Measurements from ENCODE around the gene MMP27. TPM values are rescaled to one million over a fixed set of nuclear protein-coding genes. Genes with fewer than 3 reads are reported as not detected.

The MMP27 gene
- total RNA-seq, 4 donors from 2014 or later: 0.22 to 0.67 TPM; not detected in 2

DNA sequence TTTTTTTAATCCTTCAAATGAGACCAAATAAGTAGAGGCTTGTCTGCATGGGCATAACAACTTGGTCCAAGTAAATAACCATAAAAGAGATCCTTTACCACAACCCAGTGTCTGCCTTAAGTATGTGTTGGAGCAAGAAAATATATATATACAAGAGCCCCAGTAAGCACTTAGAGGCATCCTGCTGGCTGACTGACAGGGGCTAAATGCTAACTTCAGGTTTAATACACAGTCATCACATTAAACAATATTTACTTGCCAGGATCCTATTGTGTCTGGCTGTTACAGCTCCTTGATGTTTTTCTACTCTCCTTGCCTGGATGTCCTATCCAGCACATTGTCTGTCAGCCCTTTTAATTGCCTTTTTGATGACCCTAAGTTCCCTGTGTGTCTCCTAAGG, 43.0 kb downstream of the MMP27 start:
- no peaks in the 10 kb centered on the region for H3K9me3 ChIP-seq
- intact Hi-C loops (cut with DNase I): loop anchor here (10.0 kb wide), 1 partner anchor 318 kb away; the partner anchor contains the start of gene BIRC2
- no peak for TF ChIP-seq POLR2A (IDR thresholded peaks at IDR 0.05)
- TF ChIP-seq, protein P1, sequence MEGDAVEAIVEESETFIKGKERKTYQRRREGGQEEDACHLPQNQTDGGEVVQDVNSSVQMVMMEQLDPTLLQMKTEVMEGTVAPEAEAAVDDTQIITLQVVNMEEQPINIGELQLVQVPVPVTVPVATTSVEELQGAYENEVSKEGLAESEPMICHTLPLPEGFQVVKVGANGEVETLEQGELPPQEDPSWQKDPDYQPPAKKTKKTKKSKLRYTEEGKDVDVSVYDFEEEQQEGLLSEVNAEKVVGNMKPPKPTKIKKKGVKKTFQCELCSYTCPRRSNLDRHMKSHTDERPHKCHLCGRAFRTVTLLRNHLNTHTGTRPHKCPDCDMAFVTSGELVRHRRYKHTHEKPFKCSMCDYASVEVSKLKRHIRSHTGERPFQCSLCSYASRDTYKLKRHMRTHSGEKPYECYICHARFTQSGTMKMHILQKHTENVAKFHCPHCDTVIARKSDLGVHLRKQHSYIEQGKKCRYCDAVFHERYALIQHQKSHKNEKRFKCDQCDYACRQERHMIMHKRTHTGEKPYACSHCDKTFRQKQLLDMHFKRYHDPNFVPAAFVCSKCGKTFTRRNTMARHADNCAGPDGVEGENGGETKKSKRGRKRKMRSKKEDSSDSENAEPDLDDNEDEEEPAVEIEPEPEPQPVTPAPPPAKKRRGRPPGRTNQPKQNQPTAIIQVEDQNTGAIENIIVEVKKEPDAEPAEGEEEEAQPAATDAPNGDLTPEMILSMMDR (IDR thresholded peaks at IDR 0.05): no peak
- no peak overlapping the region for H3K27ac ChIP-seq
- no peaks in the 10 kb centered on the region for H3K4me1 ChIP-seq
- no peaks in the 10 kb centered on the region for H3K27me3 ChIP-seq
- no peak for DNase-seq
- H3K4me3 ChIP-seq (replicated peaks in 1 of 3): no peak overlapping the region
- no peaks in the 10 kb centered on the region for H3K36me3 ChIP-seq

DNA sequence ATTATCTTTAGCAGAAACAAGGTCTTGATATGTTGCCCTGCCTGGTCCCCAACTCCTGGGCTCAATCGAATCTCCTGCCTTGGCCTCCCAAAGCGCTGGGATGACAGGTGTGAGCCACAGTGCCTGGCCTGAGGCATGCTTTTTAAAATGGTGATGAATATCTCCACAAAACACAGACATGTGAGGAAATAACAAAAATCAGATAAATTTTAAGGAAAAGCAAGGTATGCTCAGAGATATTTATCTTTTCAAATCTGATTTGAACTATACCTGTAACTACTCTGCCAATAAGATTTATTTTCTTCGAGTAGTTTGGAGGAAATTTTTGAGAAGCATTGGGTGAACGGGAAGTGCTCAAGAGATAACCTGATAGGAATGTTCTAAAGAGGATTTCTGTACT, 44.5 kb downstream of the MMP27 start:
- no peaks in the 10 kb centered on the region for H3K36me3 ChIP-seq
- intact Hi-C loops (cut with DNase I): loop anchor here (10.0 kb wide), 1 partner anchor 316 kb away; the partner anchor contains the start of gene BIRC2
- no peak for DNase-seq

DNA sequence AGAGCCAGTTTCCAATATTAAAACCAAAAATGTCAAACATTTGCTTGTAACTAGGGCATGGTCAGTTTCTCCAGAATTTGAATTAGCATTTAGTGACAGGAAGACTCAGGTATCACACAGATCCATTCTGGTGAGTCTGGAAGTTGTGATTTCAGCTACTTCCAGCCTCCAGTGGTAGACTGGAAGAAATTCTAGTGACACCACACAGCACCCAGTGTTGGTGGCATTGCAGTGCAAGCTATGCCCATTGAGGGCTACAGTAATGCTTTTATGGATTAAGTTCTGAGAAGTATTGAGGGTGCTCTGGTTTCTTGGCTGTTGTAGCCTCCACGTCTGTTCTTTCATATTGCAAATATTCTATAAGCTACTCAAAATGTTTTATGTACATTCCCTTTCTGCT, 49.0 kb downstream of the MMP27 start:
- H3K27ac ChIP-seq: no peak overlapping the region
- no peaks in the 10 kb centered on the region for H3K27me3 ChIP-seq
- H3K4me3 ChIP-seq (replicated peaks in 1 of 3): no peak overlapping the region
- no peaks in the 10 kb centered on the region for H3K9me3 ChIP-seq
- TF ChIP-seq, protein P1 (IDR thresholded peaks at IDR 0.05): no peak
- no peak for TF ChIP-seq POLR2A (IDR thresholded peaks at IDR 0.05)
- intact Hi-C loops (cut with DNase I): no loop called here
- no peaks in the 10 kb centered on the region for H3K4me1 ChIP-seq
- no peaks in the 10 kb centered on the region for H3K36me3 ChIP-seq
- WGBS, 2 donors: 87 to 89% methylated on average over 1 of the region's 1 CpG
- no peak for DNase-seq

More for the DNA sequence above, 44.5 kb downstream of the MMP27 start:
- no peak for TF ChIP-seq POLR2A (IDR thresholded peaks at IDR 0.05)
- TF ChIP-seq, protein P1 (IDR thresholded peaks at IDR 0.05): no peak
- Histone ChIP-seq H3K4me3 (replicated peaks in 1 of 3) (no peak overlapping the region), H3K27ac (no peak overlapping the region), H3K27me3 (no peaks in the 10 kb centered on the region), H3K4me1 (no peaks in the 10 kb centered on the region), H3K9me3 (no peaks in the 10 kb centered on the region)
- WGBS, 2 donors: 85 to 89% methylated on average over 4 of the region's 4 CpGs

DNA sequence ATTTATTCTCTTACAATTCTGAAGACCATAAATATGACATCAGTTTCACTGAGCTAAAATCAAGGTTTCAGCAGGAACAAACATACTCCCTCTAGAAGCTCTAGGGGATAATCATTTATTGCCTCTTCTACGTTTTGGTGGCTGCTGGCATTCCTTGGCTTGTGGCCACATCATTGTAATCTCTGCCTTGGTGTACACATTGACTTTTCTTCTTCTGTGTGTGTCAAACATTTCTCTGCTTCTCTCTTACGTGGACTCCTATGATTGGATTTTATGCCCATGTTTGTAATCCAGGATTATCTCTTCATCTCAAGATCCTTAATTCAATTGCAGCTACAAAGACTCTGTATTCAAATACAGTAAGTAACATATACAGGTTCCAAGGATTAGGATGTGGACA, 50.0 kb downstream of the MMP27 start:
- DNase-seq: no peak
- Histone ChIP-seq H3K4me1 (no peaks in the 10 kb centered on the region), H3K27me3 (no peaks in the 10 kb centered on the region), H3K27ac (no peak overlapping the region), H3K36me3 (no peaks in the 10 kb centered on the region), H3K9me3 (no peaks in the 10 kb centered on the region), H3K4me3 (replicated peaks in 1 of 3) (no peak overlapping the region)
- intact Hi-C loops (cut with DNase I): no loop called here
- TF ChIP-seq, protein P1 (IDR thresholded peaks at IDR 0.05): no peak
- WGBS, 2 donors: 76 to 83% methylated on average over 2 of the region's 2 CpGs

DNA sequence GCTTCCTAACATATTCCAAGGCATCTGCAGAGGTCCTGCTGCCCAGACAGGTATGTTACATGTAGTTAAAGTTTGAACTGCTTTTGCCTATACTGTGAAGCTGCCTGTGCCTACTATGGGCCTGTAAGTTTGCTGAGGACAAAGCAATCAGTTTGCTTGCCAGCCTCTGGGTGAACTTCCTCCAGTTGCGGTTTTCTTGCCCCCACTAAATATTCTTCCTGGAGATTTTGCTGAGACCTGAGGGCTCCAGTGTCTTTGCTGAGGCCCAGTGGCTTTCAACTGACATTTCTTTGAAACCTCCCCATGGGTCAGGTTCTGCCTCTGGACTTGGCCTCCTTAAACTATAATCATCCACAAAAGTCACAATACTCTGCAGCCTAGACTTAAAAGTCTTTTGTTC, 50.8 kb downstream of the MMP27 start:
- Histone ChIP-seq H3K27me3 (no peaks in the 10 kb centered on the region), H3K4me3 (replicated peaks in 1 of 3) (no peak overlapping the region), H3K4me1 (no peaks in the 10 kb centered on the region), H3K36me3 (no peaks in the 10 kb centered on the region), H3K9me3 (no peaks in the 10 kb centered on the region), H3K27ac (no peak overlapping the region)
- TF ChIP-seq, protein P1 (IDR thresholded peaks at IDR 0.05): no peak
- TF ChIP-seq POLR2A (IDR thresholded peaks at IDR 0.05): no peak
- 85 to 86% methylated on average over 1 of the region's 1 CpG for WGBS, 2 donors
- intact Hi-C loops (cut with DNase I): no loop called here
- no peak for DNase-seq

Data from thyroid gland (tissue), 4 donors.